Pancreas (tissue), 10 donors: ENCODE measurements around the gene CCL24. TPM values are rescaled to one million over a fixed set of nuclear protein-coding genes. Genes with fewer than 3 reads are reported as not detected.

ENCODE experiments used
- ATAC-seq, 4 donors: fragments of 200-7000 bp; cut with Tn5 transposase; one replicate each; pipeline versions ENCODE4 v1.8.0 to v1.9.1; 2020; ENCODE audit warnings: mild to moderate bottlenecking in 4 of 4, moderate library complexity in 4 of 4
- DNase-seq, 6 donors: peaks; one replicate each; pipeline ENCODE4 v3.0.0-alpha.2; 2020
- FAIRE-seq: peaks from 2 replicates; lab custom pipeline; 2012; peaks lifted over from hg19 to GRCh38; lab: Jason Lieb, UNC
- H3K27ac ChIP-seq, 4 donors: fragments of 200-600 bp; sonication (generic); 1 replicate in 3 of 4; 2 replicates in 1 of 4; pipeline versions ENCODE4 v1.5.0 to v1.8.0; 2020
- H3K27me3 ChIP-seq, 4 donors: fragments of 200-600 bp; one replicate each; pipeline ENCODE4 v1.8.0; 2021
- H3K36me3 ChIP-seq, 3 donors: fragments of 200-600 bp; sonication (generic) in 1 of 3; one replicate each; pipeline versions ENCODE4 v1.5.0 to v1.8.0; 2020 to 2021
- H3K4me1 ChIP-seq, 3 donors: fragments of 200-600 bp; one replicate each; pipeline ENCODE4 v1.8.0; 2021
- H3K4me3 ChIP-seq, 4 donors: fragments of 200-600 bp; sonication (generic) in 2 of 4; one replicate each; pipeline versions ENCODE4 v1.5.0 to v1.8.0; 2020 to 2021
- H3K9me3 ChIP-seq, 4 donors: fragments of 200-600 bp; one replicate each; pipeline ENCODE4 v1.8.0; 2021
- CTCF ChIP-seq, 4 donors: fragments of 200-600 bp; sonication (generic) in 3 of 4; IDR thresholded peaks; one replicate each; pipeline versions ENCODE4 v1.5.0 to v1.8.0; 2021; ENCODE audit warnings: antibody characterized with exemption in 4 of 4
- WGBS, 2 donors: extraction: QIAGEN DNeasy Blood & Tissue Kit; methylation state at CpG; one replicate each; pipeline ENCODE4 v1.1.7; 2013; 5-methylcytosine and 5-hydroxymethylcytosine counted together
- intact Hi-C, 3 donors: fragments of 100-400 bp; cut with DNase I; formaldehyde crosslinking; loops; one replicate each; pipeline versions ENCODE4 v1.11.1 to v1.14.2; 2022
- polyA plus RNA-seq, 2 donors: library from polyadenylated mRNA; stranded (reverse); fragments of 200-250 nt; gene quantifications; one replicate each; pipeline ENCODE4 v1.2.3, GENCODE V29; 2013
- total RNA-seq, 6 donors: library from RNA; stranded (reverse); fragmentation: NEBNext Ultra II Directional in 4 of 6; extraction: Animal tissue kit (Norgen Biotek cat#: 25700) in 4 of 6; gene quantifications; one replicate each; pipeline versions ENCODE4 v1.2.1 to v1.2.4, GENCODE V29; 2021 to 2023
- donor health status: healthy with polysubstance abuse.
- donor health status: DM: no; HTN: no; CAD: no; lungs with moderate emphysema.
- donor health status: DM: no; HTN: no; CAD: no.
- donor health status: control.
- donor health status: control.
- donor health status: Bipolar disorder and iron deficiency.
- donor health status: DM: yes; HTN: yes; CAD: no.
- donor health status: DM: no; HTN: no; CAD: no.
- donor health status: DM: no; HTN: no; CAD: no.
- donor health status: DM: yes; HTN: yes; CAD: no.

Gene CCL24
- total and polyA plus RNA-seq, 8 donors, result 0.37 TPM; not detected in 7

DNA sequence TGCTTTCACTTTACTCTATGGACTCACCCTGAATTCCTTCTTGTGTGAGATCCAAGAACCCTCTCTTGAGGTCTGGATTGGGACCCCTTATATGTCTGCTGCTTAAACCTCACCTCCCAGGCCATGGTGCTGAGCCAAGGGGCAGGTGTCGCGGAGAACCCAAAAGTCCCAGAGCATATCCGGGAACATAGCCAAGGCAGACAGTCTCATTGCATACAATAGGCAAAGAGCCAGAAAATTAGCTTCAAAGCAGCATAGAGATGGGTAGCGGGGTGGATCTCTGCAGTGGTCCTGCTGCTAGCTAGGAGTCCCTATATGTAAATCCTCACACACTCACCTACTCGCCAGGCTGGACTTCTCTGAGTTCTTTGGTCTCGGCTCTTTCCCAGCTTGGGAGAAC lies 5.5 kb downstream of the CCL24 start:
- H3K4me1 ChIP-seq, result no peaks in the 10 kb centered on the region
- 66 to 69% methylated on average over 6 of the region's 6 CpGs for WGBS, 2 donors
- FAIRE-seq (no peak), ATAC-seq (no peak), DNase-seq (no peak)
- no peak overlapping the region for H3K4me3 ChIP-seq
- no peaks in the 10 kb centered on the region for H3K36me3 ChIP-seq
- no peaks in the 10 kb centered on the region for H3K27me3 ChIP-seq
- no peaks in the 10 kb centered on the region for H3K9me3 ChIP-seq
- TF ChIP-seq CTCF (IDR thresholded peaks at IDR 0.05), result no peak
- intact Hi-C loops, result no loop called here
- no peak overlapping the region for H3K27ac ChIP-seq

GRCh38 chr7:75807452-75807851 lies 6.2 kb downstream of the CCL24 start:
- DNase-seq (no peak), FAIRE-seq (no peak), ATAC-seq (no peak)
- no peak overlapping the region for H3K4me3 ChIP-seq
- 83 to 87% methylated on average over 9 of the region's 9 CpGs for WGBS, 2 donors
- no peaks in the 10 kb centered on the region for H3K9me3 ChIP-seq
- H3K27me3 ChIP-seq, result no peaks in the 10 kb centered on the region
- H3K36me3 ChIP-seq, result no peaks in the 10 kb centered on the region
- TF ChIP-seq CTCF (IDR thresholded peaks at IDR 0.05), result no peak
- H3K27ac ChIP-seq, result no peak overlapping the region
- H3K4me1 ChIP-seq, result no peaks in the 10 kb centered on the region
- intact Hi-C loops, result no loop called here

DNA sequence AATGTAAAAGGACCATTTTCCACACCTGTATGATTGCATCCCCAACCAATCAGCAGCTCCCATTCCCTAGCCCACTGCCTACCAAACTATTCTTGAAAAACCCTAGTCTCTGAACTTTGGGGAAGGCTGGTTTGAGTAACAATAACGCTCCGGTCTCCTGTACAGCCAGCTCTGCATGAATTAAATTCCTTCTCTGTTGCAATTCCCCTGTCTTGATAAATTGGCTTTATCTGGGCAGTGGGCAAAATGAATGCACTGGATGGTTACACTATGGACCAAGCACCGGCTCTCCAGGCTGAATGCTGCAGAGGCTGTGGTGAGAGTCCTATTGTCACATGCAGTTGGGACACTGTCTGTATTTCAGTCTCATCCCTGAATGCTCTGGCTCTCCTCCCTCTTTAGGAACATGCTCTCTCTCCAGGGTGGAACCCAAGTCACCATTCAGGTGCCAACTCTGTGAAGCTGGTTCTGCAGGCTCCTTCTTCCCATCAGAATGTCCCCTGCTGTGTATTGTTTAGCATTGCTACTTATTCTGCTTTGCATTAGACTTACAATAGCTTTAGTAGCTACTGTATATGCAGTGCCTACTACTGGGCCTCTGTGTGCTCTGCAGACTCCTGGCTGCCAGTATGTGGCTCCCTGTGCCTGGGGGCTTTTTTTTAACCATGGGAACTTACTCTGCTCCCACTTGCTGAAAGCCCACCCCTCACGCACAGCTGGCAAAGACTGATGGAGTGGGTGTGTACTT lies 6.9 kb downstream of the CCL24 start:
- Histone ChIP-seq H3K4me1 (no peaks in the 10 kb centered on the region), H3K4me3 (no peak overlapping the region), H3K27me3 (no peaks in the 10 kb centered on the region), H3K27ac (no peak overlapping the region), H3K36me3 (no peaks in the 10 kb centered on the region), H3K9me3 (no peaks in the 10 kb centered on the region)
- ATAC-seq (no peak), FAIRE-seq (no peak), DNase-seq (no peak)
- WGBS, 2 donors, result 91 to 96% methylated on average over 4 of the region's 4 CpGs
- intact Hi-C loops, result no loop called here
- no peak for TF ChIP-seq CTCF (IDR thresholded peaks at IDR 0.05)

DNA sequence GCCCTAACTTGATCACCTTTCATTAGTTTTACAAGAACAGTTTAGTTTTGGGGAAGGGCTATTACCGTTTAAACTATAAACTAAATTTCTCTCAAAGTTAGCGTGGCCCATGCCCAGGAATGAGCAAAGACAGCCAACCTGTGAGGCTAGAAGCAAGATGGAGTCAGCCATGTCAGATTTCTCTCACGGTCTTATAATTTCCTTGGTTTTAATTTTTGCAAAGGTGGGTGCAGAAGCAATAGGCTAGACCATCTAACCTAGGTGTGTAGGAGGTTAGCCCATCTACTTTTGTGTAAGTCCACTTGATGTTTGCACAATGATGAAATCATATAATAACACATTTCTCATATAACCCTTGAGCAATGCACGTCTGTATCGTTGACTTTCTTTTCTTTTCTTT lies 8.9 kb downstream of the CCL24 start:
- 66 to 75% methylated on average over 5 of the region's 5 CpGs for WGBS, 2 donors
- no peaks in the 10 kb centered on the region for H3K9me3 ChIP-seq
- H3K27ac ChIP-seq, result no peak overlapping the region
- no peak overlapping the region for H3K4me3 ChIP-seq
- DNase-seq (no peak), ATAC-seq (no peak), FAIRE-seq (no peak)
- no peaks in the 10 kb centered on the region for H3K4me1 ChIP-seq
- H3K36me3 ChIP-seq, result no peaks in the 10 kb centered on the region
- H3K27me3 ChIP-seq, result no peaks in the 10 kb centered on the region
- intact Hi-C loops, result no loop called here
- no peak for TF ChIP-seq CTCF (IDR thresholded peaks at IDR 0.05)

GRCh38 chr7:75804004-75804403 lies 9.6 kb downstream of the CCL24 start:
- DNase-seq (no peak), FAIRE-seq (no peak), ATAC-seq (no peak)
- Histone ChIP-seq H3K4me3 (no peak overlapping the region), H3K4me1 (no peaks in the 10 kb centered on the region), H3K27ac (no peak overlapping the region), H3K36me3 (no peaks in the 10 kb centered on the region), H3K27me3 (no peaks in the 10 kb centered on the region), H3K9me3 (no peaks in the 10 kb centered on the region)
- TF ChIP-seq CTCF (IDR thresholded peaks at IDR 0.05), result no peak
- intact Hi-C loops, result no loop called here
- WGBS, 2 donors, result 79 to 85% methylated on average over 2 of the region's 2 CpGs
